NCI-H2227 treated with DMSO at 0.1 percent for 48 hours (cell line): ENCODE measurements around the gene UBE2G1.
"Not testable (repeated sequence)": the region's sequence is repeated elsewhere in the genome, so short reads cannot be mapped to it uniquely, and the experiment has no call there.

Experiments
- DNase-seq: peaks from one replicate; lab custom pipeline; 2025; lab: John Stamatoyannopoulos, UW

The UBE2G1 gene

GRCh38 chr17:4301066-4301465 lies 65.4 kb downstream of the UBE2G1 start:
- no peak for DNase-seq

GRCh38 chr17:4297351-4297750 lies 69.1 kb downstream of the UBE2G1 start:
- no peak for DNase-seq

- no peak for DNase-seq
Measured at GRCh38 chr17:4295686-4296085, 70.8 kb downstream of the UBE2G1 start.

GRCh38 chr17:4293572-4293971 lies 72.9 kb downstream of the UBE2G1 start:
- no peak for DNase-seq

- DNase-seq = no peak
Measured at GRCh38 chr17:4287710-4288109, 78.8 kb downstream of the UBE2G1 start.

- DNase-seq = no peak
Measured at GRCh38 chr17:4276514-4276913, 90.0 kb downstream of the UBE2G1 start.

GRCh38 chr17:4272972-4273368 lies 93.5 kb downstream of the UBE2G1 start:
- no peak for DNase-seq

GRCh38 chr17:4272213-4272971 lies 94.1 kb downstream of the UBE2G1 start:
- no peak for DNase-seq

- DNase-seq = no peak
Measured at GRCh38 chr17:4270736-4271135, 95.7 kb downstream of the UBE2G1 start.

- no peak for DNase-seq
Measured at GRCh38 chr17:4269915-4270314, 96.6 kb downstream of the UBE2G1 start.

GRCh38 chr17:4267402-4267801 lies 99.1 kb downstream of the UBE2G1 start:
- no peak for DNase-seq

GRCh38 chr17:4266550-4266949 lies 99.9 kb downstream of the UBE2G1 start:
- DNase-seq = no peak

GRCh38 chr17:4263282-4264215 lies 102.9 kb downstream of the UBE2G1 start, which contains the start of gene ANKFY1:
Gene ANKFY1 (minus strand): TSS chr17:4263979. CDS start chr17:4263941, 38 bp downstream.
- DNase-seq = peak; percentile 91

GRCh38 chr17:4262703-4263102 lies 103.8 kb downstream of the UBE2G1 start:
- DNase-seq = no peak

- DNase-seq = no peak
Measured at GRCh38 chr17:4261452-4261851, 105.0 kb downstream of the UBE2G1 start.

- no peak for DNase-seq
Measured at GRCh38 chr17:4258867-4259266, 107.6 kb downstream of the UBE2G1 start.

- DNase-seq = no peak
Measured at GRCh38 chr17:4256952-4257351, 109.5 kb downstream of the UBE2G1 start.

- not testable (repeated sequence) for DNase-seq
Measured at GRCh38 chr17:4255271-4255670, 111.2 kb downstream of the UBE2G1 start.

GRCh38 chr17:4250887-4251286 lies 115.6 kb downstream of the UBE2G1 start:
- DNase-seq = no peak

- no peak for DNase-seq
Measured at GRCh38 chr17:4249452-4250029, 116.9 kb downstream of the UBE2G1 start.

GRCh38 chr17:4248504-4249277 lies 117.8 kb downstream of the UBE2G1 start:
- no peak for DNase-seq

GRCh38 chr17:4247971-4248388 lies 118.5 kb downstream of the UBE2G1 start:
- DNase-seq = no peak
